SU-DHL-6 (cell line): ENCODE results near the gene LTBP1.

Source experiments
- H2AFZ ChIP-seq: fragments of 200-600 bp; sonication (generic); 2 replicates; pipeline ENCODE4 v1.6.1; 2014; ENCODE audit warnings: low read depth, mild to moderate bottlenecking, moderate library complexity, mixed read lengths, antibody characterized with exemption, low read length; ENCODE audit not compliant: severe bottlenecking
- H3F3A ChIP-seq: fragments of 200-600 bp; shearing (Covaris generic); 2 replicates; pipeline ENCODE4 v1.6.0; 2016; ENCODE audit warnings: antibody characterized with exemption, mild to moderate bottlenecking; ENCODE audit not compliant: insufficient read depth
- H3K27ac ChIP-seq: fragments of 200-600 bp; sonication (generic); 2 replicates; pipeline ENCODE4 v1.5.1; 2016; ENCODE audit warnings: low read depth, mild to moderate bottlenecking, low read length, moderate library complexity, mixed read lengths
- H3K27me3 ChIP-seq: fragments of 200-600 bp; sonication (generic), shearing (Covaris generic); 2 replicates; pipeline ENCODE4 v1.6.0; 2014; ENCODE audit warnings: mild to moderate bottlenecking, low read length
- H3K36me3 ChIP-seq: fragments of 200-600 bp; sonication (generic); 2 replicates; pipeline ENCODE4 v1.6.1; 2014; ENCODE audit warnings: mild to moderate bottlenecking, low read length, mixed read lengths
- H3K4me2 ChIP-seq: fragments of 300-600, 200-600 bp; shearing (Covaris generic), sonication (generic); 2 replicates; pipeline ENCODE4 v1.6.0; 2014; ENCODE audit warnings: low read length, low read depth, mild to moderate bottlenecking; ENCODE audit not compliant: poor library complexity, severe bottlenecking
- H3K4me3 ChIP-seq: fragments of 200-600 bp; sonication (generic); 2 replicates; pipeline ENCODE4 v1.5.1; 2014; ENCODE audit warnings: antibody characterized with exemption, low read length, mild to moderate bottlenecking, mixed read lengths; ENCODE audit not compliant: insufficient read depth, poor library complexity, severe bottlenecking
- H3K79me2 ChIP-seq: fragments of 200-600 bp; sonication (generic); 2 replicates; pipeline ENCODE4 v1.6.1; 2014; ENCODE audit warnings: mild to moderate bottlenecking, low read length, moderate library complexity; ENCODE audit not compliant: insufficient read depth
- H3K9ac ChIP-seq: fragments of 200-600 bp; sonication (generic); 2 replicates; pipeline ENCODE4 v1.7.0; 2014; ENCODE audit warnings: mild to moderate bottlenecking, low read length
- H3K9me2 ChIP-seq: fragments of 200-600 bp; sonication (generic); replicated peaks from 2 replicates; pipeline ENCODE4 v1.6.1; 2014; ENCODE audit warnings: low read length; ENCODE audit not compliant: insufficient read depth
- H3K9me3 ChIP-seq: fragments of 200-600 bp; sonication (generic); 2 replicates; pipeline ENCODE4 v1.6.1; 2014; ENCODE audit warnings: low read length, mixed read lengths; ENCODE audit not compliant: insufficient read depth
- H4K20me1 ChIP-seq: fragments of 200-600 bp; sonication (generic); 2 replicates; pipeline ENCODE4 v1.6.1; 2014; ENCODE audit warnings: low read depth, mild to moderate bottlenecking, antibody characterized with exemption, low read length, moderate library complexity, mixed read lengths
- CTCF ChIP-seq: fragments of 200-600 bp; sonication (generic); IDR thresholded peaks from one replicate; pipeline ENCODE4 v1.5.1; 2017; ENCODE audit warnings: antibody characterized with exemption, mild to moderate bottlenecking, low read length, moderate library complexity; ENCODE audit not compliant: insufficient read depth, poor library complexity, severe bottlenecking
- EZH2phosphoT487 ChIP-seq: fragments of 200-600 bp; sonication (generic), shearing (Covaris generic); conservative IDR thresholded peaks from 2 replicates; pipeline ENCODE4 v1.6.1; 2018; ENCODE audit warnings: mild to moderate bottlenecking, antibody characterized with exemption, low read length, moderate library complexity, mixed read lengths

LTBP1 gene

DNA sequence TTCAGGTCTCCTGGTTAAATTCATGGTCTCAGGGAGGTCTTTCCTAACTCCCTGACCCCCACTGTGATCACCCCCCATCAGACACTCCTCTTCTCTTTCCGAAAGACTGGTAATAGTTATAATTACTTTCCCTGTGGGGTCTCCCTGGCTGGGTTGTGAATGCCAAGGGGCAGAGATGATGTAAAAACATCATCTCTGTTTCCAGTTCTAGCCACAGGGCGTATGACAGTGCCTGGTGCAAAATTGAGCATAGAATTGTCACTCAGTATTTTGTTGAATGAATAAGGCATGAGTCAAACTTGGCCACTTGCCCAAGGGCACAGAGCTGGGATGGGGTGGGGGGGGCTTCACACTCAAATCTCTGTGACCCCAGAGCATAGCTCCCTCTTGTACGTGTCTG is 65.2 kb downstream of the LTBP1 start:
- no peak for TF ChIP-seq CTCF
- H3K9me2 ChIP-seq: no peaks in the 10 kb centered on the region
- no peaks in the 10 kb centered on the region for H3K9me3 ChIP-seq
- H3K4me3 ChIP-seq: no peak overlapping the region
- H3K9ac ChIP-seq: no peak overlapping the region
- no peak overlapping the region for H2AFZ ChIP-seq
- no peak overlapping the region for H3K4me2 ChIP-seq
- peaks cover 6% of the 10 kb centered on the region; the same call in 1 of the 2 replicates for H4K20me1 ChIP-seq
- no peaks in the 10 kb centered on the region for H3K27me3 ChIP-seq
- H3K79me2 ChIP-seq: peaks cover 95% of the 10 kb centered on the region
- H3F3A ChIP-seq: 0 out of 2 replicates have a peak, but pooled peaks cover 5% of the 10 kb centered on the region
- H3K36me3 ChIP-seq: peaks cover 5% of the 10 kb centered on the region; the same call in 1 of the 2 replicates
- H3K27ac ChIP-seq: no peak overlapping the region

- H3K36me3 ChIP-seq: 0 out of 2 replicates have a peak, but pooled peaks cover 5% of the 10 kb centered on the region
- H4K20me1 ChIP-seq: peaks cover 5% of the 10 kb centered on the region; the same call in 1 of the 2 replicates
- H3K4me2 ChIP-seq: no peak overlapping the region
- H3K9me3 ChIP-seq: no peaks in the 10 kb centered on the region
- no peak for TF ChIP-seq CTCF
- TF ChIP-seq EZH2phosphoT487: no peak
- H3K9ac ChIP-seq: no peak overlapping the region
- no peaks in the 10 kb centered on the region for H3K9me2 ChIP-seq
- H3K27ac ChIP-seq: no peak overlapping the region
- H3K4me3 ChIP-seq: no peak overlapping the region
- H3K79me2 ChIP-seq: peaks cover 93% of the 10 kb centered on the region
- no peak overlapping the region for H2AFZ ChIP-seq
- no peaks in the 10 kb centered on the region for H3K27me3 ChIP-seq
- H3F3A ChIP-seq: peaks cover 5% of the 10 kb centered on the region; the same call in 1 of the 2 replicates
Measured at GRCh38 chr2:33013684-33014110, 66.9 kb downstream of the LTBP1 start.

- peaks cover 4% of the 10 kb centered on the region; the same call in 1 of the 2 replicates for H4K20me1 ChIP-seq
- TF ChIP-seq CTCF (no peak), EZH2phosphoT487 (no peak)
- peaks cover 5% of the 10 kb centered on the region; the same call in 1 of the 2 replicates for H3F3A ChIP-seq
- H3K4me2 ChIP-seq: no peak overlapping the region
- no peaks in the 10 kb centered on the region for H3K9me2 ChIP-seq
- H3K9me3 ChIP-seq: no peaks in the 10 kb centered on the region
- H2AFZ ChIP-seq: no peak overlapping the region
- no peak overlapping the region for H3K27ac ChIP-seq
- peaks cover 92% of the 10 kb centered on the region for H3K79me2 ChIP-seq
- H3K36me3 ChIP-seq: 0 out of 2 replicates have a peak, but pooled peaks cover 5% of the 10 kb centered on the region
- no peak overlapping the region for H3K9ac ChIP-seq
- no peaks in the 10 kb centered on the region for H3K27me3 ChIP-seq
- H3K4me3 ChIP-seq: no peak overlapping the region
Measured at GRCh38 chr2:33014268-33014667, 67.5 kb downstream of the LTBP1 start.
